Measurements from ENCODE around the gene NR6A1. TPM values are rescaled to one million over a fixed set of nuclear protein-coding genes. Genes with fewer than 3 reads are reported as not detected.
"Not testable (repeated sequence)": the region's sequence is repeated elsewhere in the genome, so short reads cannot be mapped to it uniquely, and the experiment has no call there.

Gene NR6A1
- total RNA-seq, 2 experiments from 2014 or later = not detected

DNA sequence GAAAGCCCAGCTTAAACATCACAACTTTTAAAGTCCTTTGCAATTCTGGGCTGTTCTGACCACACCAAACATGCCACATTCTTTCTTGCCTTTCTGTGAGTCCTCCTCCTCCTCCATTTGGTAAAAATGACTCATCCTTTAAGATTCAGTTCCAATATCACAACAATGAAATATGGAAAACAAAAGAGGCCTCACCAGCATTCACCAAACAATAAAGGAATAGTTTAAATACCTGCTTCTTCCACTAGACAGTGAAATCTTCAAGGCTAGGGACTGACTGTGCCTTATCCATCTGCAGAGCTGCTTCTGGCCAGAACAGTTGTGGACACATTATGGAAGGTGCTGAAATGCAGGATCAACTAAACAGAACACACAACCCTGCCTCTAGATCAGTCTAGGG, 36.0 kb downstream of the NR6A1 start:
- H3K27me3 ChIP-seq (ENCODE audit: control insufficient read depth in 1 of 2, insufficient read depth in 2 of 2, low read length in 2 of 2) = peaks cover 0 to 2% of the 10 kb centered on the region in 2 experiments
- Mint-ChIP-seq H3K9me3 (no peaks in the 10 kb centered on the region), H3K27me3 (peaks cover 9% of the 10 kb centered on the region), H3K36me3 (ENCODE audit: low read depth) (no peaks in the 10 kb centered on the region), H3K27ac (no peak overlapping the region), H3K4me1 (ENCODE audit: low read depth) (no peaks in the 10 kb centered on the region), H3K4me3 (no peak overlapping the region)
- H3K9me3 ChIP-seq (ENCODE audit: control insufficient read depth in 1 of 2, insufficient read depth in 1 of 2, low read length in 2 of 2) = no peaks in the 10 kb centered on the region
- no peak for ATAC-seq (ENCODE audit: poor library complexity)
- H3K4me3 ChIP-seq (ENCODE audit: low read length) = no peak overlapping the region
- DNase-seq = no peak
- CTCF ChIA-PET = no interaction called here
- H3K36me3 ChIP-seq (ENCODE audit: insufficient read depth, low read length) = no peaks in the 10 kb centered on the region
- TF ChIP-seq, protein P1, sequence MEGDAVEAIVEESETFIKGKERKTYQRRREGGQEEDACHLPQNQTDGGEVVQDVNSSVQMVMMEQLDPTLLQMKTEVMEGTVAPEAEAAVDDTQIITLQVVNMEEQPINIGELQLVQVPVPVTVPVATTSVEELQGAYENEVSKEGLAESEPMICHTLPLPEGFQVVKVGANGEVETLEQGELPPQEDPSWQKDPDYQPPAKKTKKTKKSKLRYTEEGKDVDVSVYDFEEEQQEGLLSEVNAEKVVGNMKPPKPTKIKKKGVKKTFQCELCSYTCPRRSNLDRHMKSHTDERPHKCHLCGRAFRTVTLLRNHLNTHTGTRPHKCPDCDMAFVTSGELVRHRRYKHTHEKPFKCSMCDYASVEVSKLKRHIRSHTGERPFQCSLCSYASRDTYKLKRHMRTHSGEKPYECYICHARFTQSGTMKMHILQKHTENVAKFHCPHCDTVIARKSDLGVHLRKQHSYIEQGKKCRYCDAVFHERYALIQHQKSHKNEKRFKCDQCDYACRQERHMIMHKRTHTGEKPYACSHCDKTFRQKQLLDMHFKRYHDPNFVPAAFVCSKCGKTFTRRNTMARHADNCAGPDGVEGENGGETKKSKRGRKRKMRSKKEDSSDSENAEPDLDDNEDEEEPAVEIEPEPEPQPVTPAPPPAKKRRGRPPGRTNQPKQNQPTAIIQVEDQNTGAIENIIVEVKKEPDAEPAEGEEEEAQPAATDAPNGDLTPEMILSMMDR (IDR thresholded peaks at IDR 0.05) = no peak
- POLR2A ChIA-PET = no interaction called here
- intact Hi-C loops (cut with DNase I, micrococcal nuclease) = no loop called here
- H3K4me1 ChIP-seq (ENCODE audit: insufficient read depth, low read length) = no peaks in the 10 kb centered on the region
- no peak overlapping the region for H3K27ac ChIP-seq (ENCODE audit: low read depth in 1 of 2, low read length in 2 of 2)

DNA sequence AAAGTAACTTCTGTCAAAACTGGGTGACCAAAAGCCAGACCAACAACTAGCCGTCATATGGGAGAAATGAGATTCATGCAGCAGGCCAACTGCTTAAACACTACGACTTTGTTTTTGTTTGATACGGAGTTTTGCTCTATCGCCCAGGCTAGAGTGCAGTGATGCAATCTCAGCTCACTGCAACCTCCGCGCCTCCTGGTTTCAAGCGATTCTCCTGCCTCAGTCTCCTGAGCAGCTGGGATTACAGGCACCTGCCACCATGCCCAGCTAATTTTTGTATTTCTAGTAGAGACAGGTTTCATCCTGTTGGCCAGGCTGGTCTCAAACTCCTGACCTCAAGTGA, 36.4 kb downstream of the NR6A1 start:
- H3K4me3 Mint-ChIP-seq; H3K4me1 Mint-ChIP-seq (ENCODE audit: low read depth); H3K9me3 ChIP-seq (ENCODE audit: control insufficient read depth in 1 of 2, insufficient read depth in 1 of 2, low read length in 2 of 2); CTCF ChIA-PET; H3K36me3 Mint-ChIP-seq (ENCODE audit: low read depth); H3K27me3 Mint-ChIP-seq; H3K4me1 ChIP-seq (ENCODE audit: insufficient read depth, low read length); H3K9me3 Mint-ChIP-seq; ATAC-seq (ENCODE audit: poor library complexity); H3K27ac ChIP-seq (ENCODE audit: low read depth in 1 of 2, low read length in 2 of 2); DNase-seq; H3K27me3 ChIP-seq (ENCODE audit: control insufficient read depth in 1 of 2, insufficient read depth in 2 of 2, low read length in 2 of 2); POLR2A ChIA-PET; intact Hi-C loops (cut with DNase I, micrococcal nuclease); H3K27ac Mint-ChIP-seq; H3K4me3 ChIP-seq (ENCODE audit: low read length); H3K36me3 ChIP-seq (ENCODE audit: insufficient read depth, low read length): not testable (repeated sequence)

DNA sequence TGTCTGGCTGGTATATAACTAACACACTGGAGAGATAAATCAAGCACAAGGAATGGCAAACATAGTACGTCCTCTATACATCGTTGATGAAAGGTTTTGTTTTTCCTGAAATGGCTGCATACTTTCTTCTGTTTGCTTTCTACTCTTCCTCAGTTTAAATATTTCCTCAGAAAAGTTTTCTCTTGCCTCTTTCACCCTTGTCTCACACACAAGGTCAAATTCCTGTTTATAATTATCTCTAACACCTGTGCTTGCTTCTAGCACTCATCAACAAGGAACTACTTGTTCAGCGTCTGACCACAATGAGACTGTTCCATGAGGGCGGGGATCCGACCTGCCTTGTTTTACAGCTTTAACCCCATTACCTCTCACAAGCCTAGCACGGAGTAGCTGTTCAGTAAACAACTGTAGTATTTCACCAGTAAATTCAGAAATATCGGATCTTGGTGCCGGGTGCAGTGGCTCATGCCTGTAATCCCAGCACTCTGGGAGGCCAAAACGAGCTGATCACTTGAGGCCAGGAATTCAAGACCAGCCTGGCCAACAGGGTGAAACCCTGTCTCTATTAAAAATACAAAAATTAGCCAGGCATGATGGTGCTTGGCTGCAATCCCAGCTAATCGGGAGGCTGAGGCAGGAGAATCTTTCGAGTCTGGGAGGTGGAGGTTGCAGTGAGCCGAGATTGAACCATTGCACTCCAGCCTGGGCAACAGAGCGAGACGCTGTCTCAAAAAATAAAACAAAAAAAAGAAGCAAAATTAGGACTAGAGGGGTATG, 37.0 kb downstream of the NR6A1 start:
- ATAC-seq (ENCODE audit: poor library complexity) = no peak
- ChIA-PET POLR2A (no interaction called here), CTCF (interaction anchor here (1.1 kb wide), 1 partner anchor 9 kb away, joined by 3 read pairs; no protein-coding TSS in a partner anchor)
- no peaks in the 10 kb centered on the region for H3K36me3 ChIP-seq (ENCODE audit: insufficient read depth, low read length)
- no peaks in the 10 kb centered on the region for H3K9me3 ChIP-seq (ENCODE audit: control insufficient read depth in 1 of 2, insufficient read depth in 1 of 2, low read length in 2 of 2)
- no peak overlapping the region for H3K27ac ChIP-seq (ENCODE audit: low read depth in 1 of 2, low read length in 2 of 2)
- TF ChIP-seq, protein P1 (IDR thresholded peaks at IDR 0.05) = no peak
- Mint-ChIP-seq H3K36me3 (ENCODE audit: low read depth) (no peaks in the 10 kb centered on the region), H3K27me3 (peaks cover 9% of the 10 kb centered on the region), H3K27ac (no peak overlapping the region), H3K9me3 (no peaks in the 10 kb centered on the region), H3K4me3 (no peak overlapping the region), H3K4me1 (ENCODE audit: low read depth) (no peaks in the 10 kb centered on the region)
- H3K27me3 ChIP-seq (ENCODE audit: control insufficient read depth in 1 of 2, insufficient read depth in 2 of 2, low read length in 2 of 2) = peaks cover 0 to 4% of the 10 kb centered on the region in 2 experiments
- intact Hi-C loops (cut with DNase I, micrococcal nuclease) = no loop called here
- no peaks in the 10 kb centered on the region for H3K4me1 ChIP-seq (ENCODE audit: insufficient read depth, low read length)
- no peak for DNase-seq
- H3K4me3 ChIP-seq (ENCODE audit: low read length) = no peak overlapping the region

DNA sequence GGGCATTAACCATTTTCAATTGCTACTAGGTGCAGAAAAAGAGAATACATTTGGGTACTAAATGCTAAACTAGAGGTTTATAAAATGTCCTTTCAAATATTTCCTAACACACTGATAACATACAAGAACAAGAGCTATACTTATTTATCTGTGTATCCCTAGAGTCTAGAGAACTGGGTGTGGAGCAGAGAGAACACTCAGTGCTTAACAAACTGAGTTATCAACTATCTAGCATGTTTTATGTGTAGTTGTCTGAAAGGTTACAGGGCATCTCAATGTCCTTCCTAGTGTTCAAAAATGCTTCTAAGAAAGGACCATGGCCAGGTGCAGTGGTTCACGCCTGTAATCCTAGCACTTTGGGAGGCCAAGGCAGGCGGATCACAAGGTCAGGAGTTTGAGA, 40.3 kb downstream of the NR6A1 start:
- Histone ChIP-seq H3K4me3 (ENCODE audit: low read length) (no peak overlapping the region), H3K9me3 (ENCODE audit: control insufficient read depth in 1 of 2, insufficient read depth in 1 of 2, low read length in 2 of 2) (no peaks in the 10 kb centered on the region), H3K4me1 (ENCODE audit: insufficient read depth, low read length) (no peaks in the 10 kb centered on the region), H3K27me3 (ENCODE audit: control insufficient read depth in 1 of 2, insufficient read depth in 2 of 2, low read length in 2 of 2) (peaks cover 0 to 4% of the 10 kb centered on the region in 2 experiments), H3K36me3 (ENCODE audit: insufficient read depth, low read length) (no peaks in the 10 kb centered on the region), H3K27ac (ENCODE audit: low read depth in 1 of 2, low read length in 2 of 2) (no peak overlapping the region)
- Mint-ChIP-seq H3K27ac (no peak overlapping the region), H3K27me3 (peaks cover 9% of the 10 kb centered on the region), H3K4me1 (ENCODE audit: low read depth) (no peaks in the 10 kb centered on the region), H3K36me3 (ENCODE audit: low read depth) (no peaks in the 10 kb centered on the region), H3K9me3 (no peaks in the 10 kb centered on the region), H3K4me3 (no peak overlapping the region)
- ChIA-PET CTCF (no interaction called here), POLR2A (no interaction called here)
- TF ChIP-seq, protein P1 (IDR thresholded peaks at IDR 0.05) = no peak
- no peak for DNase-seq
- intact Hi-C loops (cut with DNase I, micrococcal nuclease) = no loop called here
- no peak for ATAC-seq (ENCODE audit: poor library complexity)
